D721Med (cell line): ENCODE results near the gene SLC31A2.

Experiments
- DNase-seq: peaks from one replicate; pipeline ENCODE4 v3.0.0; 2011; ENCODE audit warnings: low spot score; ENCODE audit not compliant: insufficient read length
- FAIRE-seq: peaks from 2 replicates; lab custom pipeline; 2011; peaks lifted over from hg19 to GRCh38; lab: Jason Lieb, UNC
- TF ChIP-seq, protein P1 (sequence below): IDR thresholded peaks from 2 replicates; pipeline ENCODE4 v1.5.1; 2012; ENCODE audit warnings: mild to moderate bottlenecking, control low read depth; ENCODE audit not compliant: insufficient read depth; ENCODE audit errors: missing control alignments

The SLC31A2 gene

DNA sequence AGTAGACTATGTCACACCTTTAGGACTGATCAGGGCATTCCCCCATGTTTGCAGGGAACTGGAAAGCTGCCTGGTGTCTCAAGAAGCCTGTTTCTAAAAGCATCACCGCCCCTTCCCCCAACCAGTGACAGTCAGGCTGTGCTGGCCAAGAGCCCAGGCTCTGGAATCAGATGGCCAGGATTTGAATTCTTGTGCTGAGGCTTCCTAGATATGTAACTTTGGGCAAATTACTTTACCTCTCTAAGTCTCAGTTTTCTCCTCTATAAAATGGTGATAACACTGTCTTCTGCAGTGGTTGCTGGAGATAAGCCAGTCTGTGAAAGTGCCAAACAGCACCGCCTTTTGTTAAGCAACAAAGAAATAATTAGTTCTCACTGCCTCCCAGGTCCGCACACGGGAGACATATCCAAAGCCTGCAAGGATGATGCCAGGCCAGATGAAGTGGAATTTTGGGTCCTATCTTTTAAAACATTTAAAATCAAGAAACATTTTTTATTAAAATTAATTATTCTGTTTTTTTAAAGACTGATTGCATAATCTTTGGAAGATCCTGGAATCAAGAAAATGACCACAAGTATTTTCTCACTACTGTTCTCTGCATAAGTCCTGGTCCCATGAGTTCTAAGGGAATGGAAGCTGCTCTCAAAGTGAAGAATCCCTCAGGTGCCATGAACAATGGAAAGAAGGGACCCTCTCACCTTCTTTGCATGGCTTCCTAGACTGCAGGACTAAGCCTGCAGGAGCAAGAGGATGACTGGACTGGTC is 13.9 kb downstream of the SLC31A2 start:
- FAIRE-seq = no peak
- no peak for DNase-seq
- TF ChIP-seq, protein P1, sequence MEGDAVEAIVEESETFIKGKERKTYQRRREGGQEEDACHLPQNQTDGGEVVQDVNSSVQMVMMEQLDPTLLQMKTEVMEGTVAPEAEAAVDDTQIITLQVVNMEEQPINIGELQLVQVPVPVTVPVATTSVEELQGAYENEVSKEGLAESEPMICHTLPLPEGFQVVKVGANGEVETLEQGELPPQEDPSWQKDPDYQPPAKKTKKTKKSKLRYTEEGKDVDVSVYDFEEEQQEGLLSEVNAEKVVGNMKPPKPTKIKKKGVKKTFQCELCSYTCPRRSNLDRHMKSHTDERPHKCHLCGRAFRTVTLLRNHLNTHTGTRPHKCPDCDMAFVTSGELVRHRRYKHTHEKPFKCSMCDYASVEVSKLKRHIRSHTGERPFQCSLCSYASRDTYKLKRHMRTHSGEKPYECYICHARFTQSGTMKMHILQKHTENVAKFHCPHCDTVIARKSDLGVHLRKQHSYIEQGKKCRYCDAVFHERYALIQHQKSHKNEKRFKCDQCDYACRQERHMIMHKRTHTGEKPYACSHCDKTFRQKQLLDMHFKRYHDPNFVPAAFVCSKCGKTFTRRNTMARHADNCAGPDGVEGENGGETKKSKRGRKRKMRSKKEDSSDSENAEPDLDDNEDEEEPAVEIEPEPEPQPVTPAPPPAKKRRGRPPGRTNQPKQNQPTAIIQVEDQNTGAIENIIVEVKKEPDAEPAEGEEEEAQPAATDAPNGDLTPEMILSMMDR = no peak

DNA sequence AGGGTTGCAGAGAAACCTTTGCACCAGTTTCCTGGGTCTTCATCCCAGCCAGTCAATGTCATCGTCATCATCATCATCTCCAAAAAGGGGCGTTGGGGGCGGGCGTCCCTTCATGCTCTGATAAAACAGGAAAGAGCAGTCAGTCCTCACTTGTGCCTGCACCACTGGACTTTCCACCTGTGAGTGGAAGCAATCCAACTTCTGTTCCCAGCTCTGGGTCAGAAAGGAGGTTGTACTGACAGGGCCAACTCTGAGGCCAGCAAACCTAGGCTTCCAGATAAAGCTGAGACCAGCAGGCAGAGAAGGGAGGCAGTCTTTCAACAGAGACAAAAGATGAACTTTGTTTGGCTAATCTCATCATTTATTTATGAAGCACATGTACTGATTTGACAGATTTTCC is 15.2 kb downstream of the SLC31A2 start:
- DNase-seq = no peak
- TF ChIP-seq, protein P1 = no peak
- no peak for FAIRE-seq

DNA sequence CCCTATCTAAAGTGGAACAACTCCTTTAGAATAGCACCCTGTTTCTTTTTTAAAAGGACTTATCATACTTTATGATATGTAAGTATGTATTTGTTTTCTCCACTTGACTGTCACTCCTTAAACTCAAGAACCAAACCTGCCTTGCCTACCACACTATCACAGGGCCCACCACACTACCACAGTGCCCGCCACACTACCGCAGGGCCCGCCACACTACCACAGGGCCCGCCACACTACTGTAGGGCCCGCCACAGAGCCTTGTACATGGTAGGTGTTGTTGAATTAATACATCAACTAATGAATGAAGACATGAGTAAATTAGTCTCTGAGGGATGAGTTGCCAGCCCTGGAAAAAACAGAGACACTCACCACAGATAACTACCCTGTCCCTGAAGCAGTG is 18.0 kb downstream of the SLC31A2 start:
- no peak for DNase-seq
- TF ChIP-seq, protein P1 = no peak
- no peak for FAIRE-seq

DNA sequence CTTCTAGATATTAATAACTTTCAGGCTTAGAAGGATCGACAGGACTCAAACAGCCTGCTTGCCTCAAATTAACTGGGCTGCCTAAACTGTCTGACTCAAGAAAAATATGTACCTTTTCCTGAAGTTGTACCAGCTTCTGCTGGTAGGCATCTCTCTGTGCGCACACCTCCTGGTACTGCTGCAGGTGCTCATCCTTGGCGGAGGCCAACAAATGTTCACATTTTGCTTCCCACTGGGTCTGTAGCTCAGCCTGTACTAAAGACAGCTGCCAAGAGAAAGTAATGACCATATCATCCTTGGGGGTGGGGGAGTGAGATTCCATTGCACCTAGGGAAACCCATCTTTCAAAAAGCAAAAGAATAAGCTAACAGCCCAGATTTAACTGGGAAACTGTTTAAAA is 22.5 kb downstream of the SLC31A2 start:
- DNase-seq = no peak
- TF ChIP-seq, protein P1 = no peak
- no peak for FAIRE-seq

DNA sequence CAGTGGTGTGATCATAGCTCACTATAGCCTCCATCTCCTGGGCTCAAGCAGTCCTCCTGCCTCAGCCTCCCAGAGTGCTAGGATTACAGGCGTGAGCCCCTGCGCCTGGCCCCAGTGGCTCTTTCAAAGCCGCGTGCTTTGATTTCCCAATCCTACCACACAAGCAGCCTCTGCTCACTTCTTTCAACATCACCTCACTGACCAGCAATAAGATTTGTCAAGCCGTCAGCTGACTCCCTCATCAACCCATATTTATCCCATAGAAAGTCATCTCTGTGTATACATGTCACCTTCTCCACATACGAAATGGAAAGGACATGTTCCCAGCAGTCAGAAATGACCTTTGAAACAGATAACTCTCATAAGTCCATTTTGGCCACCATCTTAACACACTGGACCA is 26.0 kb downstream of the SLC31A2 start:
- DNase-seq = no peak
- FAIRE-seq = no peak
- TF ChIP-seq, protein P1 = no peak

DNA sequence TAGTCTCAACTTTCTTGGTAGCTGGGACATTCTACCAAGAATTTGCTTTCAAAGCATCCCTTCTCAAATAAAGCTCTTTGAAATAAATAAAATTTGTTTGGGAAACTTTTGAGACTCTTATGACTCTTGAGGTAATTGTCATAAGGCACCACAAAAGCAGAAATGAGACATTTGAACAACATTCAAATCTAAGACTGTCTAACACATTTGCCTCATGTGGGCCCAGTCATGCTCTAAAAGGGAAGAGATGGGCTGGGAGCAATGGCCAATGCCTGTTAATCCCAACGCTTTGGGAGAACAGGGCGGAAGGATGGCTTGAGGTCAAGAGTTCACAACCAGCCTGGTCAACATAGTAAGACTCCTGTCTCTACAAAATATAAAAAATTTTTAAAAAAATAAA is 26.4 kb downstream of the SLC31A2 start:
- TF ChIP-seq, protein P1 = no peak
- FAIRE-seq = no peak
- no peak for DNase-seq

DNA sequence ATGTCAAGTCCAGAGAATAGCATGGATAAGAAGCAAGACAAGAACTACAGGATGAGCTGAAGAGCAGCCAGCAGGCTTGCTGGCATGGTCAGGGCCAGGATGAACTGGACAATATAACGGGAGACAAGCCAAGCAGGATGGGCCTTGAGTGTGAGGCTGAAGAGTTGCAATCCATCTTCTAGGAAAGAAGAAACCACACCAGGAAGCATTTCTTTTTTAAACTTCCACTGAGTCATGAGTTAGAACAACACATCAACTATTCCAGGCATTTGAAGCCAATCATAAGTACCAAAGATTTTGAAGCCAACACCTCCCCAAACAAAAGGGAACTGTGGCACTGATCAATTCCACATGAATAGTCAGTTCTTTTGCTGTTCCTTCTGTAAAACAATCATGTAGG is 27.3 kb downstream of the SLC31A2 start:
- TF ChIP-seq, protein P1 = no peak
- DNase-seq (no peak), FAIRE-seq (no peak)
